Measurements from ENCODE around the gene TAF12. TPM values are rescaled to one million over a fixed set of nuclear protein-coding genes. Genes with fewer than 3 reads are reported as not detected.
"Not testable (repeated sequence)": the region's sequence is repeated elsewhere in the genome, so short reads cannot be mapped to it uniquely, and the experiment has no call there.

The TAF12 gene
- polyA plus RNA-seq, 4 donors: 28.8 to 38.5 (median 32.2) TPM

DNA sequence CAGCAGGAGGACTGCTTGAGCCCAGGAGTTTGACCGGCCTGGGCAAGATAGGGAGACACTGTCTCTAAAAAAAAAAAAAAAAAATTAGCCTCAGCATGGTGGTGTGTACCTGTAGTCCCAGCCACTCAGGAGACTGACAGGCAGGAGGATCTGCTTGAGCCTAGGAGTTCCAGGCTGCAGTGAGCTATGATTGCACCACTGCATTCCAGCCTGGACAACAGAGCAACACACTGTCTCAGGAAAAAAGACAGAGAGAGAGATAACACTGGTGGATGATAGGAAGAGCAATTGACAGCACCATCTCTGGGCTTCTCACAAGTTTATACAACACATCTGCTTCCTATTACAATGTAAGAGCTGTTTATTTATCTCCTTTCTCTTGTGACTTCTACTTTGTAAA lies 3.2 kb upstream of the TAF12 start:
- DNase-seq (ENCODE audit: low read depth in 4 of 4, low spot score in 3 of 4): no peak

DNA sequence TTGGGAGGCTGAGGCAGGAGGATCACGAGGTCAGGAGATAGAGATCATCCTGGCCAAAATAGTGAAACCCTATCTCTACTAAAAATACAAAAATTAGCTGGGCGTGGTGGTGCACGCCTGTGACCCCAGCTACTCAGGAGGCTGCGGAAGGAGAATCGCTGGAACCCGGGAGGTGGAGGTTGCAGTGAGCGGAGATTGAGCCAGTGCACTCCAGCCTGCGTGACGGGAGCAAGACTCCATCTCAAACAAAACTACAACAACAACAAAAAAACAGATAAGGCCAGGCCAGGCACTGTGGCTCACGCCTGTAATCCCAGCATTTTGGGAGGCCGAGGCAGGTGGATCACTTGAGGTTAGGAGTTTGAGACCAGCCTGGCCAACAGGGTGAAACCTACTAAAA lies 2.5 kb upstream of the TAF12 start:
- DNase-seq (ENCODE audit: low read depth in 4 of 4, low spot score in 3 of 4): not testable (repeated sequence)

- no peak for DNase-seq (ENCODE audit: low read depth in 4 of 4, low spot score in 3 of 4)
These were observed 1.6 kb upstream of the TAF12 start for GRCh38 chr1:28644494-28644893.

DNA sequence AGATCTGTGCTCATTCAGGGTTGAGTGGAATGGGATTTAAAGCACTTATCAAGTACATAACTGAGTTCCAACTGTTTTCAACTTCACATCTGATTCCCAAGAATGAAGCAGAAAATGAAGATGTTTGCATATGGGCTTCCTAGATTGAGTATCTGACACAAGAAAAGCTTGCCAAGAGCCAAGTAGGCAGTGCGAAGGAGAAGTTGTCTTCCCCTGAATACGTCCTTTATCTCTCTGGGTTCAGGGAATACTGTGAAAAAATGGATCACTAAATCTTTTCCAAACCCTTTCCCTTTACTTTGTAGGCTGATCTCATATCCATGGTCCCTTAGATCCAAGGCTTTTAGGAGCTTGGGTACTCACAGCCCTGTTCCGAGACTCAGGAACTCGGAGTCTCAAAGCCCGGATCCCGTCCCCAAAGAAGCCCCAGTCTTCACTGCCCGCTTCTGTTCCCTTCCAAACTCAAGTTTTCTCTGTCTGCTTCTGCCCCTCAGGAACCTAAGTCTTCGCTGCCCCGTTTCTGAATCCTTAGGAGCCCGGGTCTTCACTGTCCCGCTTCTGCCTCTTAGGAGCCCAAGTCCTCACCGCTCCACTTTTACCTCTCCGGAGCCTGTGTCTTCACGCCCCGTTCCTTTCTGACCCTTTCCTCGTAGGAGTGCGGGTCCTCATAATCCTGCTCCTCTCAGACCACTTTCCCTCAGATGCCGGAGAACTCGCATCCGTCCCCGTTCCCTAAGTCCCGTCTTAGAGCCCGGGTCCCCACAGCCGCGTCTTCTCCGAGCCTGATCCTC lies 616 bp downstream of the TAF12 start:
- DNase-seq (ENCODE audit: low read depth in 4 of 4, low spot score in 3 of 4): no peak

GRCh38 chr1:28640766-28641165 lies 2.1 kb downstream of the TAF12 start:
- no peak for DNase-seq (ENCODE audit: low read depth in 4 of 4, low spot score in 3 of 4)

DNA sequence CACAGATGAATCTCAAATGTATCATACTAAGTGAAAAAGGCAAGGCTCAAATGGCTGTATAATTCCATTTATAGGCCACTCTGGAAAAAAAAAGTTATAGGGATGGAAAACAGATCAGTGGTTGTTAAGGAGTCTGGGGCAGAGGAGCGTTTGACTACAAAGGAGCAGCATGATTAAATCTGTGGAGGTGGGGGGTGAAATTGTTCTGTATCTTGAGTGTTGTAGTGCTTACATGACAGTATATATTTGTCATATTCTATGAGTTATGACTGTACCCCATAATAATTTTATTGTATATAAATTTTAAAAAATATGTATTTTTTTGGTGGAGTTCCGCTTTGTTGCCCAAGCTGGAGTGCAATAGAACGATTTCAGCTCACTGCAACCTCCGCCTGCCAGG lies 10.3 kb downstream of the TAF12 start:
- DNase-seq (ENCODE audit: low read depth in 4 of 4, low spot score in 3 of 4): no peak

DNA sequence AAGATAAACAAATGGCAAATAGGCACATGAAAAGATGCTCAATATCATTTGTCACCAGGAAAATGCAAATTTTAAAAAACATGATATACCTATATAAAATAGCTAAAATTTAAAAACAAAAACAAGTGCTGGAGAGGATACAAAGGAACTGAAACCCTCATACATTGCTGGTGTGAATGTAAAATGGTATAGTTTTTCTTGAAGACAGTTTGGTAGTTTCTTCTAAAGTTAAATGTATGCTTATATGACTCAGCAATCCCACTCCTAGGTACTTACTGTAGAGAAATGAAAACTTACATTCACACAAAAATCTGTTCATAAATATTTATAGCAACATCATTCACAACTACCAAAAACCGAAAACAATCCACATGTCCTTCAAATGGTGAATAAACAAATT lies 11.2 kb downstream of the TAF12 start:
- DNase-seq (ENCODE audit: low read depth in 4 of 4, low spot score in 3 of 4): no peak

- DNase-seq (ENCODE audit: low read depth in 4 of 4, low spot score in 3 of 4): no peak
These were observed 29.7 kb downstream of the TAF12 start for GRCh38 chr1:28613175-28613574.

DNA sequence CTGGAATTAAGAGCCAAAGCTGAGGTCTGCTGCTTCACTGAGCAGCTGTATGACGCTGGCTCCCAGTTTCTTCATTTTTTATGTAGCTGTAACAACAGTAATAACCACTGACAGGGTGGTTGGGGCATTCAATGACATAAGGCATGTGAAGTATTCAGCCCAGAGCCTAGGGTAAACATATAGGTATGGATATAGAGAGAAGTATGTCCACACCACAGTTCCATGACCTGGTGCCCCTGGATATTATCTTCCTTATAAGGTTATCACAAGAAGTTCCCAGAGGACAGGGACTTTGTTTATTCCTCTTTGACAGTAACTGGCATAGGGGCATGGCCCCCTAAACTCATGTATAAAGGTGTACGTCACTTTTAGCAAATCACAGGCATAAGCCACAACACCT lies 36.1 kb downstream of the TAF12 start:
- no peak for DNase-seq (ENCODE audit: low read depth in 4 of 4, low spot score in 3 of 4)

GRCh38 chr1:28604962-28605361 lies 37.9 kb downstream of the TAF12 start:
- DNase-seq (ENCODE audit: low read depth in 4 of 4, low spot score in 3 of 4): no peak

- no peak for DNase-seq (ENCODE audit: low read depth in 4 of 4, low spot score in 3 of 4)
These were observed 38.5 kb downstream of the TAF12 start for GRCh38 chr1:28604411-28604810.

- peak in 2 of 4 donors; percentile 38 to 73 for DNase-seq (ENCODE audit: low read depth in 4 of 4, low spot score in 3 of 4)
These were observed 40.1 kb downstream of the TAF12 start for GRCh38 chr1:28602536-28603439.

- DNase-seq (ENCODE audit: low read depth in 4 of 4, low spot score in 3 of 4): no peak
These were observed 41.2 kb downstream of the TAF12 start for GRCh38 chr1:28601696-28602095.

GRCh38 chr1:28596276-28596675 lies 46.6 kb downstream of the TAF12 start:
- DNase-seq (ENCODE audit: low read depth in 4 of 4, low spot score in 3 of 4): not testable (repeated sequence)

- DNase-seq (ENCODE audit: low read depth in 4 of 4, low spot score in 3 of 4): no peak
These were observed 47.3 kb downstream of the TAF12 start for GRCh38 chr1:28595412-28596191.

DNA sequence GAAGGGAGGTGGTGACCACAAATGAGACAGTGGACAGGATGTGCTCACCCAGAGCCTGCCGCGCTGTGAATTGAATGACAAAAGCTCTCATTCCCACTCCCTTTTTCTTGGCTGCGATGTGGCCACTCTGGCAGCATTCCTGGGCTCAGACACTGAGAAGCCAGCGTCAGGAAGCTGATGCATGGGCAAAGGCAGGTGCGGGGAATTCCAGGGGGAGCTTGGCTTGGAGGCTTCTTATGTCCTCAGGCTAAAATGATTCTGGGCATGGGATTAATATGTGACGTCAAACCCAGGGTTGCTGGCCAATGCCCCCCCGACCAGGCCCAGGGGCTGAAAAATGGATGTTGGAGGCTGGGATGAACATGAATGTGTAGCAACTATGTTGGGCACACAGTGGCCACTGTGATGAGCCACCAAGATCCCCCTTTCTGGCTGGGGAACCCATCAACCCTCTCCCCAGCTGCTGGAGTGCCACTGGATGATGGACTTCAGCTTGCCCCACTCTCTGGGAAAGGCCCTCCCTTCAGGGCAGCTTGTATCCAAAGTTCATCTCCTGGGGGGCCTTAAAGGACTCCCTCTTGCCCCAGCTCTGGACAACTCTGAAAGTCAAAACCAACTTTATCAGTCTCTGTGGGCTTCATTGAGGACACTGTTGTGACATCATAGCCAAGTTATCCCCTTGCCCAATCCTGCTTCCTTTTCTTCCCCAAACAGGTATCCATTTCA lies 48.0 kb downstream of the TAF12 start:
- not testable (repeated sequence) for DNase-seq (ENCODE audit: low read depth in 4 of 4, low spot score in 3 of 4)

GRCh38 chr1:28593988-28594356 lies 48.9 kb downstream of the TAF12 start:
- DNase-seq (ENCODE audit: low read depth in 4 of 4, low spot score in 3 of 4): not testable (repeated sequence)

DNA sequence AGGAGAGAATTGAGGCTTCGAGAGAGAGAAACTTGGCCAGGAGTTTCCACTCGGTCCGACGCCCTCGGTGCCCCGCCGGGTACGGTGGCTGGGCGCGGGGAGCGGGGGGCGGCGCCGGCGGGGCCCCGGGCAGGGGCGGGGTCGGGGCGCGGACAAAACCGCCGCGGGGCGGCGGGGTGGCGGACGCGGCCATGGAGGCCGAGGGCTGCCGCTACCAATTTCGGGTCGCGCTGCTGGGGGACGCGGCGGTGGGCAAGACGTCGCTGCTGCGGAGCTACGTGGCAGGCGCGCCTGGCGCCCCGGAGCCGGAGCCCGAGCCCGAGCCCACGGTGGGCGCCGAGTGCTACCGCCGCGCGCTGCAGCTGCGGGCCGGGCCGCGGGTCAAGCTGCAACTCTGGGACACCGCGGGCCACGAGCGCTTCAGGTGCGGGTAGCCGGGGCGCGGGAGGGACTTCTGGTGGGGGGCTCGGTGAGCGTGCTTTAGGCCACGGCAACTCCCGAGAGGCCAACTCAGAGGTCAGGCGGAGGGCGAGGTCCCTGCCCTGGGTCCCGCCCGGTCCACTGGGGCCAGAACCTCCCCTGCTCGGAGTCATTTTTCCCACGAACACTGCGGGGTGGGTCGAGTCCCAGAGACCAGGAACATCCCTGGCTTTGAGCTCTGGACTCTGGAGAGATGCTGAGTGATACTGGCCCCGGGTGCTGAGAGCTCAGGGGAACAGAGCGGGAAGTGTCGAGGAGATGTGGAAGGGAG lies 50.4 kb downstream of the TAF12 start:
- no peak for DNase-seq (ENCODE audit: low read depth in 4 of 4, low spot score in 3 of 4)

DNA sequence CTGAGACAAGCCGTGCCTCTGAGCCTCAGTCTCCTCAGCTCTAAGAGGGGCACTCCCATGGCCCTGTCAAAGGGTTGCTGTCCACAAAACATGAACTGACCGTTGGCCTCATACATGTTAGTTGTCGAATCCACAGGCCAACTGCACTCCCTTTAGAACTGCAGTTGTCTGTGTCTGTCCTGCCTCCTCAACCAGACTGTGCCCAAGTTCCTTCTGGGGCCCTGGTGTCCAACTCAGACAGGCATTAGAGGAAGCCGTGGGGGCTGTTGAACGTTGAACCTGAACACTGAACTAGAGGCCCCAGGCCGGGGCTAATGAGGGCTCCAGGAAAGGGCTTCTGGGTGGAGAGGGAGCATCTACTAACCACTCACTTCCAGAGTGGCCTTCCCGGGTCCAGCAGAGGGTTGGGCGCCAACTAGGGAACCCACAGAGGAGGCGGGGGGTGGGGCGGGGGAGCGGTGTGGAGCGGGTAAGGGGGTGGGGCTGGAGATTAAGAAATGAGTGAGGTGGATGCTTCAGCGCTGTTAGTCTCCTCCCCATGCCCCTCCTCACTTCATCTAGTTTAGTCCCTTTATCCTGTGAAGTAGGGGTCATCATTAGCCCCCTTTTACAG lies 51.1 kb downstream of the TAF12 start, which contains the start of gene RAB42:
Gene RAB42 (plus strand): TSS at position 558 of the 613 bp plus-strand sequence. CDS start 247 bp downstream, outside the sequence.
- no peak for DNase-seq (ENCODE audit: low read depth in 4 of 4, low spot score in 3 of 4)
